K562 (cell line): ENCODE data around the gene CREB3L1. TPM values are rescaled to one million over a fixed set of nuclear protein-coding genes. Genes with fewer than 3 reads are reported as not detected.

Source experiments
- ELF1 ChIP-seq: fragments of 200-800 bp; sonication (Bioruptor generic); IDR thresholded peaks from 2 replicates; pipeline ENCODE4 v1.6.1; 2016; ENCODE audit warnings: missing genetic modification characterization, missing compliant biosample characterization
- ETS1 ChIP-seq: conservative IDR thresholded peaks from 2 replicates; pipeline ENCODE4 v1.6.1; 2011; ENCODE audit warnings: low read depth, mild to moderate bottlenecking, low read length; ENCODE audit not compliant: control insufficient read depth
- IRF1 ChIP-seq: sonication (generic); formaldehyde crosslinking; IDR thresholded peaks from 2 replicates; pipeline ENCODE4 v1.8.0; 2022; ENCODE audit warnings: missing genetic modification reagents, mild to moderate bottlenecking, borderline replicate concordance
- POLR2H ChIP-seq: IDR thresholded peaks from 2 replicates; pipeline ENCODE4 v1.6.1; 2016; ENCODE audit warnings: missing genetic modification characterization, low read depth, mild to moderate bottlenecking, control low read depth, missing compliant biosample characterization, moderate library complexity
- TSHZ1 ChIP-seq: fragments of 250-450 bp; sonication (Bioruptor Pico); IDR thresholded peaks from 2 replicates; pipeline ENCODE4 v1.4.0; 2020; ENCODE audit warnings: mild to moderate bottlenecking, moderate library complexity
- ZNF12 ChIP-seq: sonication (generic); formaldehyde crosslinking; IDR thresholded peaks from 2 replicates; pipeline ENCODE4 v1.4.0; 2020; ENCODE audit warnings: mild to moderate bottlenecking, missing genetic modification reagents
- ZNF384 ChIP-seq: IDR thresholded peaks from 2 replicates; pipeline ENCODE4 v1.6.1; 2012; ENCODE audit warnings: low read depth, low read length, improper control_type of control experiment
- ZZZ3 ChIP-seq: fragments of 450-650 bp; IDR thresholded peaks from 2 replicates; pipeline ENCODE4 v1.6.1; 2016; ENCODE audit warnings: antibody characterized with exemption, mild to moderate bottlenecking, moderate library complexity
- polyA plus RNA-seq, 8 experiments: library from polyadenylated mRNA; depleted of rRNA in 4 of 8; stranded (reverse) in 5 of 8; unstranded in 3 of 8; fragments of >200 nt; fragmentation: Nextera tagmentation in 2 of 8; fragmentation: Illumina TruSeq in 1 of 8; extraction: Ambion mirVana in 2 of 8; extraction: Trizol in 1 of 8; gene quantifications; 2 replicates each; pipeline versions ENCODE4 v1.2.1 to v1.2.3, GENCODE V29; 2011 to 2014; ENCODE audit warnings: inconsistent platforms in 1 of 8, missing spikeins in 1 of 8
- total RNA-seq, 7 experiments: library from RNA; depleted of rRNA in 6 of 7; stranded (reverse); fragments of >200 nt in 6 of 7; fragmentation: Illumina TruSeq in 2 of 7; extraction: Trizol in 2 of 7; gene quantifications; 2 replicates each; pipeline versions ENCODE4 v1.2.1 to v1.2.3, GENCODE V29; 2011 to 2021; ENCODE audit warnings: low replicate concordance in 1 of 7
- TF ChIP-seq, protein P1 (sequence below): fragments of 450-650 bp; IDR thresholded peaks from 2 replicates; pipeline ENCODE4 v1.6.1; 2016; ENCODE audit warnings: mild to moderate bottlenecking, moderate library complexity

The CREB3L1 gene
- total and polyA plus RNA-seq, 9 of the 15 experiments (the other 6 are each of a cell fraction or from before 2014, with no cell fraction given): 1.2 to 27.6 (median 3.7) TPM

DNA sequence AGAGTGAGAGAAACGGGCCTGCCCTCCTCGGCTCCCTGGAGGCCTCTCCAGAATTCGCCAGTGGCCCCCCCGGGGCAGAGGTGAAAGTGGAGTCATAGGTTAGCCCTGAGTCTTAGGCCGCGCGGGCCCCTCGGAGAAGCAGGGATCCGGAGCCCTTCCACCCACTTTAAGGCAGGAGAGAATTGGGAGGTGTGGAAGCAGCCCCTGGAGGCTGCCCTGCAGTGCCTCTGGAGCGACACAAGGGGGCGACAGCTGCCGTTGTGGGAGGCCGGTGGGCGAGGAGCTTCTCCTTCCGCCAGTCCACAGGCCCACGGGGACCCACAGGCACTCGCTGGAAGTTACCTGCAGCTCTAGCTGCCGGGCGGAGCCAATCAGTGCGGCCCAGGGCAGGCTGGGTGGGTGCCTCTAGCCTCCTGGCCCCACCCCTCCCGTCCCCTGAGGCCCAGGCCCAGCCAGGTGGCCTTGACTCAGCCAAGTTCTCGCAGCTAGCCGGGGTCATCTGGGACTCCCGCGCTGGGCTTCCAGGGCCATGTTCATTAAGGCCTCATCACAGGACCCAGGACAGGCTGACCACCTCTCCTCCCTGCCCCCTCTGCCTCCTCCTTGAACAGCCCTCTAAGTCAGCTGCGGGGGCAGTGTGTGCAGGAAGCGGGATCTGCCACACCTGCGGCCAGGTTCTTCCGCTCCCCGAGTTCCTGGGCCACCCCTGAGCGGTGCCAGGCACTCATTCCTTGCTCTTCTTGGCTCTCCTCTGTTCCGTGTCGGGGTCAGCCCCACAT is 74.8 kb downstream of the CREB3L1 start (continued):
- TF ChIP-seq, protein P1, sequence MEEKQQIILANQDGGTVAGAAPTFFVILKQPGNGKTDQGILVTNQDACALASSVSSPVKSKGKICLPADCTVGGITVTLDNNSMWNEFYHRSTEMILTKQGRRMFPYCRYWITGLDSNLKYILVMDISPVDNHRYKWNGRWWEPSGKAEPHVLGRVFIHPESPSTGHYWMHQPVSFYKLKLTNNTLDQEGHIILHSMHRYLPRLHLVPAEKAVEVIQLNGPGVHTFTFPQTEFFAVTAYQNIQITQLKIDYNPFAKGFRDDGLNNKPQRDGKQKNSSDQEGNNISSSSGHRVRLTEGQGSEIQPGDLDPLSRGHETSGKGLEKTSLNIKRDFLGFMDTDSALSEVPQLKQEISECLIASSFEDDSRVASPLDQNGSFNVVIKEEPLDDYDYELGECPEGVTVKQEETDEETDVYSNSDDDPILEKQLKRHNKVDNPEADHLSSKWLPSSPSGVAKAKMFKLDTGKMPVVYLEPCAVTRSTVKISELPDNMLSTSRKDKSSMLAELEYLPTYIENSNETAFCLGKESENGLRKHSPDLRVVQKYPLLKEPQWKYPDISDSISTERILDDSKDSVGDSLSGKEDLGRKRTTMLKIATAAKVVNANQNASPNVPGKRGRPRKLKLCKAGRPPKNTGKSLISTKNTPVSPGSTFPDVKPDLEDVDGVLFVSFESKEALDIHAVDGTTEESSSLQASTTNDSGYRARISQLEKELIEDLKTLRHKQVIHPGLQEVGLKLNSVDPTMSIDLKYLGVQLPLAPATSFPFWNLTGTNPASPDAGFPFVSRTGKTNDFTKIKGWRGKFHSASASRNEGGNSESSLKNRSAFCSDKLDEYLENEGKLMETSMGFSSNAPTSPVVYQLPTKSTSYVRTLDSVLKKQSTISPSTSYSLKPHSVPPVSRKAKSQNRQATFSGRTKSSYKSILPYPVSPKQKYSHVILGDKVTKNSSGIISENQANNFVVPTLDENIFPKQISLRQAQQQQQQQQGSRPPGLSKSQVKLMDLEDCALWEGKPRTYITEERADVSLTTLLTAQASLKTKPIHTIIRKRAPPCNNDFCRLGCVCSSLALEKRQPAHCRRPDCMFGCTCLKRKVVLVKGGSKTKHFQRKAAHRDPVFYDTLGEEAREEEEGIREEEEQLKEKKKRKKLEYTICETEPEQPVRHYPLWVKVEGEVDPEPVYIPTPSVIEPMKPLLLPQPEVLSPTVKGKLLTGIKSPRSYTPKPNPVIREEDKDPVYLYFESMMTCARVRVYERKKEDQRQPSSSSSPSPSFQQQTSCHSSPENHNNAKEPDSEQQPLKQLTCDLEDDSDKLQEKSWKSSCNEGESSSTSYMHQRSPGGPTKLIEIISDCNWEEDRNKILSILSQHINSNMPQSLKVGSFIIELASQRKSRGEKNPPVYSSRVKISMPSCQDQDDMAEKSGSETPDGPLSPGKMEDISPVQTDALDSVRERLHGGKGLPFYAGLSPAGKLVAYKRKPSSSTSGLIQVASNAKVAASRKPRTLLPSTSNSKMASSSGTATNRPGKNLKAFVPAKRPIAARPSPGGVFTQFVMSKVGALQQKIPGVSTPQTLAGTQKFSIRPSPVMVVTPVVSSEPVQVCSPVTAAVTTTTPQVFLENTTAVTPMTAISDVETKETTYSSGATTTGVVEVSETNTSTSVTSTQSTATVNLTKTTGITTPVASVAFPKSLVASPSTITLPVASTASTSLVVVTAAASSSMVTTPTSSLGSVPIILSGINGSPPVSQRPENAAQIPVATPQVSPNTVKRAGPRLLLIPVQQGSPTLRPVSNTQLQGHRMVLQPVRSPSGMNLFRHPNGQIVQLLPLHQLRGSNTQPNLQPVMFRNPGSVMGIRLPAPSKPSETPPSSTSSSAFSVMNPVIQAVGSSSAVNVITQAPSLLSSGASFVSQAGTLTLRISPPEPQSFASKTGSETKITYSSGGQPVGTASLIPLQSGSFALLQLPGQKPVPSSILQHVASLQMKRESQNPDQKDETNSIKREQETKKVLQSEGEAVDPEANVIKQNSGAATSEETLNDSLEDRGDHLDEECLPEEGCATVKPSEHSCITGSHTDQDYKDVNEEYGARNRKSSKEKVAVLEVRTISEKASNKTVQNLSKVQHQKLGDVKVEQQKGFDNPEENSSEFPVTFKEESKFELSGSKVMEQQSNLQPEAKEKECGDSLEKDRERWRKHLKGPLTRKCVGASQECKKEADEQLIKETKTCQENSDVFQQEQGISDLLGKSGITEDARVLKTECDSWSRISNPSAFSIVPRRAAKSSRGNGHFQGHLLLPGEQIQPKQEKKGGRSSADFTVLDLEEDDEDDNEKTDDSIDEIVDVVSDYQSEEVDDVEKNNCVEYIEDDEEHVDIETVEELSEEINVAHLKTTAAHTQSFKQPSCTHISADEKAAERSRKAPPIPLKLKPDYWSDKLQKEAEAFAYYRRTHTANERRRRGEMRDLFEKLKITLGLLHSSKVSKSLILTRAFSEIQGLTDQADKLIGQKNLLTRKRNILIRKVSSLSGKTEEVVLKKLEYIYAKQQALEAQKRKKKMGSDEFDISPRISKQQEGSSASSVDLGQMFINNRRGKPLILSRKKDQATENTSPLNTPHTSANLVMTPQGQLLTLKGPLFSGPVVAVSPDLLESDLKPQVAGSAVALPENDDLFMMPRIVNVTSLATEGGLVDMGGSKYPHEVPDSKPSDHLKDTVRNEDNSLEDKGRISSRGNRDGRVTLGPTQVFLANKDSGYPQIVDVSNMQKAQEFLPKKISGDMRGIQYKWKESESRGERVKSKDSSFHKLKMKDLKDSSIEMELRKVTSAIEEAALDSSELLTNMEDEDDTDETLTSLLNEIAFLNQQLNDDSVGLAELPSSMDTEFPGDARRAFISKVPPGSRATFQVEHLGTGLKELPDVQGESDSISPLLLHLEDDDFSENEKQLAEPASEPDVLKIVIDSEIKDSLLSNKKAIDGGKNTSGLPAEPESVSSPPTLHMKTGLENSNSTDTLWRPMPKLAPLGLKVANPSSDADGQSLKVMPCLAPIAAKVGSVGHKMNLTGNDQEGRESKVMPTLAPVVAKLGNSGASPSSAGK: no peak
- TF ChIP-seq ETS1: 0 out of 2 replicates have a peak, but pooled peaks have one; percentile 32
- TF ChIP-seq POLR2H (tag): no peak
- 0 out of 2 replicates have a peak, but pooled peaks have one; percentile 23 for TF ChIP-seq ZNF384
- no peak for TF ChIP-seq ELF1
- TF ChIP-seq IRF1 (CRISPR knock-in tag): no peak
- TF ChIP-seq TSHZ1 (CRISPR knock-in tag): no peak
- TF ChIP-seq ZZZ3: no peak
- TF ChIP-seq ZNF12 (CRISPR knock-in tag): no peak
